ENCODE data around the gene NUP153. TPM values are rescaled to one million over a fixed set of nuclear protein-coding genes. Genes with fewer than 3 reads are reported as not detected.

Gene NUP153
- polyA plus RNA-seq, 1 of the 3 experiments (the other 2 are of a cell fraction) = 10.5 TPM

- no peak for TF ChIP-seq EP300 (IDR thresholded peaks at IDR 0.05; ENCODE audit: borderline replicate concordance in 1 of 2, low read depth in 1 of 2, low read length in 1 of 2)
- TF ChIP-seq SMC3 (IDR thresholded peaks at IDR 0.05; ENCODE audit: low read depth, low read length) = no peak
Measured at GRCh38 chr6:17612048-17612447, 94.7 kb downstream of the NUP153 start (continued).

- no peak overlapping the region for H3K4me3 ChIP-seq (ENCODE audit: low read depth in 2 of 2, low read length in 1 of 2)
- WGBS (ENCODE audit: low lambda C conversion rate) = 96% methylated on average over 3 of the region's 3 CpGs
- no peak for TF ChIP-seq RAD21 (IDR thresholded peaks at IDR 0.05; ENCODE audit: low read length)
- H3K9me3 ChIP-seq = no peaks in the 10 kb centered on the region
- no peaks in the 10 kb centered on the region for H4K20me1 ChIP-seq (ENCODE audit: insufficient read depth)
- ChIA-PET POLR2A (no interaction called here), CTCF (no interaction called here)
- no peak for DNase-seq
- H3F3A ChIP-seq (replicated peaks; ENCODE audit: insufficient read depth) = peaks cover 21% of the 10 kb centered on the region
- no peaks in the 10 kb centered on the region for H3K9me2 ChIP-seq
- no peak overlapping the region for H3K9ac ChIP-seq
- H3K4me2 ChIP-seq = no peak overlapping the region
- no peak overlapping the region for H2AFZ ChIP-seq (ENCODE audit: low read depth)
- H3K27ac ChIP-seq (ENCODE audit: low read depth in 2 of 2, low read length in 1 of 2) = no peak overlapping the region
- H3K36me3 ChIP-seq (replicated peaks in 1 of 2; ENCODE audit: control insufficient read depth in 1 of 2, insufficient read depth in 2 of 2, low read length in 1 of 2) = peaks cover 54 to 62% of the 10 kb centered on the region in 2 experiments
- no peaks in the 10 kb centered on the region for H3K4me1 ChIP-seq (ENCODE audit: control insufficient read depth in 1 of 2, insufficient read depth in 2 of 2, low read depth in 1 of 2, low read length in 1 of 2)
- no peaks in the 10 kb centered on the region for H3K27me3 ChIP-seq (ENCODE audit: insufficient read depth)
- no peaks in the 10 kb centered on the region for H3K79me2 ChIP-seq (ENCODE audit: insufficient read depth)
Measured at GRCh38 chr6:17610835-17611234, 95.9 kb downstream of the NUP153 start.

GRCh38 chr6:17606606-17607005, 100.1 kb downstream of the NUP153 start:
- no peaks in the 10 kb centered on the region for H3K9me2 ChIP-seq
- no peak overlapping the region for H2AFZ ChIP-seq (ENCODE audit: low read depth)
- H3K4me1 ChIP-seq (ENCODE audit: control insufficient read depth in 1 of 2, insufficient read depth in 2 of 2, low read depth in 1 of 2, low read length in 1 of 2) = peaks cover 5 to 9% of the 10 kb centered on the region in 2 experiments; a peak in 2 of 4 replicates
- H3K27me3 ChIP-seq (ENCODE audit: insufficient read depth) = no peaks in the 10 kb centered on the region
- H3K9ac ChIP-seq = no peak overlapping the region
- ChIA-PET CTCF (interaction anchor here (0.6 kb wide), 1 partner anchor 207 kb away, joined by 3 read pairs; no protein-coding TSS in a partner anchor), POLR2A (no interaction called here)
- no peak overlapping the region for H3K27ac ChIP-seq (ENCODE audit: low read depth in 2 of 2, low read length in 1 of 2)
- H3K79me2 ChIP-seq (ENCODE audit: insufficient read depth) = peaks cover 7% of the 10 kb centered on the region; the same call in 1 of the 2 replicates
- H3K4me2 ChIP-seq = no peak overlapping the region
- DNase-seq = no peak
- no peaks in the 10 kb centered on the region for H3K9me3 ChIP-seq
- H3K36me3 ChIP-seq (replicated peaks in 1 of 2; ENCODE audit: control insufficient read depth in 1 of 2, insufficient read depth in 2 of 2, low read length in 1 of 2) = peaks cover 42 to 66% of the 10 kb centered on the region in 2 experiments
- 91% methylated on average over 4 of the region's 4 CpGs for WGBS (ENCODE audit: low lambda C conversion rate)
- TF ChIP-seq GABPA (IDR thresholded peaks at IDR 0.05; ENCODE audit: low read depth) = no peak
- no peak for TF ChIP-seq RXRA (IDR thresholded peaks at IDR 0.05; ENCODE audit: borderline replicate concordance, low read depth)
- TF ChIP-seq FOSL2 (IDR thresholded peaks at IDR 0.05; ENCODE audit: borderline replicate concordance, low read depth) = no peak
- TF ChIP-seq YY1 (IDR thresholded peaks at IDR 0.05; ENCODE audit: low read depth) = no peak
- TF ChIP-seq NFIC (IDR thresholded peaks at IDR 0.05; ENCODE audit: borderline replicate concordance) = no peak
- TF ChIP-seq MXI1 (IDR thresholded peaks at IDR 0.05; ENCODE audit: low read depth, low read length) = no peak
- no peak for TF ChIP-seq ELF1 (IDR thresholded peaks at IDR 0.05)
- TF ChIP-seq EZH2phosphoT487 (IDR thresholded peaks at IDR 0.05; ENCODE audit: borderline replicate concordance, low read depth) = no peak
- no peak for TF ChIP-seq SIN3A (IDR thresholded peaks at IDR 0.05; ENCODE audit: borderline replicate concordance, low read depth, low read length)
- no peak for TF ChIP-seq USF2 (IDR thresholded peaks at IDR 0.05; ENCODE audit: borderline replicate concordance, low read depth, low read length)
- no peak for TF ChIP-seq TCF12 (IDR thresholded peaks at IDR 0.05)
- TF ChIP-seq TEAD4 (IDR thresholded peaks at IDR 0.05; ENCODE audit: borderline replicate concordance, insufficient read depth) = no peak
- TF ChIP-seq POLR2AphosphoS5 (IDR thresholded peaks at IDR 0.05; ENCODE audit: low read depth, low read length) = no peak
- no peaks in the 10 kb centered on the region for H4K20me1 ChIP-seq (ENCODE audit: insufficient read depth)
- peaks cover 32% of the 10 kb centered on the region for H3F3A ChIP-seq (replicated peaks; ENCODE audit: insufficient read depth)
- H3K4me3 ChIP-seq (ENCODE audit: low read depth in 2 of 2, low read length in 1 of 2) = no peak overlapping the region

All from SK-N-SH (cell line).